Measurements from ENCODE around the gene LINGO3. TPM values are rescaled to one million over a fixed set of nuclear protein-coding genes. Genes with fewer than 3 reads are reported as not detected.

The LINGO3 gene
- total RNA-seq, 2 donors from 2014 or later = 0.58 TPM; not detected in 1

- Histone ChIP-seq H3K36me3 (no peaks in the 10 kb centered on the region), H3K4me1 (no peaks in the 10 kb centered on the region), H3K9ac (ENCODE audit: low read depth in 2 of 2, low read length in 2 of 2) (no peak overlapping the region), H3K9me3 (no peaks in the 10 kb centered on the region), H3K27me3 (peaks cover 6% of the 10 kb centered on the region), H3K27ac (no peak overlapping the region), H3K4me3 (no peak overlapping the region)
- no peak for TF ChIP-seq CTCF (IDR thresholded peaks at IDR 0.05)
- intact Hi-C loops (cut with DNase I) = loop anchor here (5.0 kb wide), 1 partner anchor 40 kb away; no protein-coding TSS in a partner anchor
- DNase-seq = no peak
Observed at GRCh38 chr19:2317756-2318155, 9.8 kb upstream of the LINGO3 start.

- H3K4me1 ChIP-seq = no peaks in the 10 kb centered on the region
- no peak for DNase-seq
- H3K9me3 ChIP-seq = no peaks in the 10 kb centered on the region
- H3K4me3 ChIP-seq = no peak overlapping the region
- intact Hi-C loops (cut with DNase I) = loop anchor here (5.0 kb wide), 1 partner anchor 40 kb away; no protein-coding TSS in a partner anchor
- no peaks in the 10 kb centered on the region for H3K36me3 ChIP-seq
- no peak for TF ChIP-seq CTCF (IDR thresholded peaks at IDR 0.05)
- H3K27me3 ChIP-seq = peaks cover 8% of the 10 kb centered on the region
- H3K9ac ChIP-seq (ENCODE audit: low read depth in 2 of 2, low read length in 2 of 2) = no peak overlapping the region
- no peak overlapping the region for H3K27ac ChIP-seq
Observed at GRCh38 chr19:2317300-2317699, 9.3 kb upstream of the LINGO3 start.

GRCh38 chr19:2315818-2316353 is 7.9 kb upstream of the LINGO3 start:
- peak; percentile 39 for TF ChIP-seq CTCF (IDR thresholded peaks at IDR 0.05)
- no peaks in the 10 kb centered on the region for H3K36me3 ChIP-seq
- intact Hi-C loops (cut with DNase I) = loop anchor here (5.0 kb wide), 1 partner anchor 39 kb away; no protein-coding TSS in a partner anchor
- no peak overlapping the region for H3K27ac ChIP-seq
- H3K27me3 ChIP-seq = peaks cover 8% of the 10 kb centered on the region
- no peak overlapping the region for H3K4me3 ChIP-seq
- no peaks in the 10 kb centered on the region for H3K4me1 ChIP-seq
- no peak overlapping the region for H3K9ac ChIP-seq (ENCODE audit: low read depth in 2 of 2, low read length in 2 of 2)
- DNase-seq = peak; percentile 59
- no peaks in the 10 kb centered on the region for H3K9me3 ChIP-seq

- no peak for TF ChIP-seq CTCF (IDR thresholded peaks at IDR 0.05)
- H3K27ac ChIP-seq = no peak overlapping the region
- no peak overlapping the region for H3K4me3 ChIP-seq
- H3K4me1 ChIP-seq = no peaks in the 10 kb centered on the region
- DNase-seq = no peak
- intact Hi-C loops (cut with DNase I) = loop anchor here (5.0 kb wide), 1 partner anchor 38 kb away; no protein-coding TSS in a partner anchor
- H3K9ac ChIP-seq (ENCODE audit: low read depth in 2 of 2, low read length in 2 of 2) = no peak overlapping the region
- peaks cover 8% of the 10 kb centered on the region for H3K27me3 ChIP-seq
- H3K9me3 ChIP-seq = no peaks in the 10 kb centered on the region
- no peaks in the 10 kb centered on the region for H3K36me3 ChIP-seq
Observed at GRCh38 chr19:2315121-2315817, 7.3 kb upstream of the LINGO3 start.

- Histone ChIP-seq H3K36me3 (no peaks in the 10 kb centered on the region), H3K27me3 (peaks cover 12% of the 10 kb centered on the region), H3K9me3 (no peaks in the 10 kb centered on the region), H3K4me3 (no peak overlapping the region), H3K27ac (no peak overlapping the region), H3K9ac (ENCODE audit: low read depth in 2 of 2, low read length in 2 of 2) (no peak overlapping the region), H3K4me1 (no peaks in the 10 kb centered on the region)
- no peak for TF ChIP-seq CTCF (IDR thresholded peaks at IDR 0.05)
- DNase-seq = no peak
- intact Hi-C loops (cut with DNase I) = no loop called here
Observed at GRCh38 chr19:2312820-2313501, 5.0 kb upstream of the LINGO3 start.

Measured in colonic mucosa (tissue), 4 donors.